ENCODE data around the gene SQOR. TPM values are rescaled to one million over a fixed set of nuclear protein-coding genes. Genes with fewer than 3 reads are reported as not detected.

The SQOR gene
- total RNA-seq, 1 donor = 122 TPM

GRCh38 chr15:45662375-45662774 lies 27.5 kb downstream of the SQOR start:
- no peak for TF ChIP-seq CTCF (IDR thresholded peaks at IDR 0.05; ENCODE audit: extremely low read depth, low read depth, low read length)
- Histone ChIP-seq H3K4me1 (ENCODE audit: insufficient read depth, low read length) (peaks cover 25% of the 10 kb centered on the region), H3K4me2 (ENCODE audit: insufficient read depth, low read length) (no peak overlapping the region), H3K27ac (ENCODE audit: low read depth, low read length) (no peak overlapping the region), H3K79me2 (ENCODE audit: insufficient read depth, low read length) (peaks cover 32% of the 10 kb centered on the region), H3K27me3 (ENCODE audit: insufficient read depth, low read length) (no peaks in the 10 kb centered on the region), H4K20me1 (ENCODE audit: insufficient read depth, low read length) (no peaks in the 10 kb centered on the region), H3K36me3 (ENCODE audit: insufficient read depth, low read length) (peaks cover 6% of the 10 kb centered on the region), H3K9me3 (ENCODE audit: low read depth, low read length) (no peaks in the 10 kb centered on the region), H2AFZ (ENCODE audit: low read length) (no peak overlapping the region), H3K4me3 (ENCODE audit: insufficient read depth, low read length) (no peak overlapping the region)
- no peak for DNase-seq (ENCODE audit: insufficient read length, low spot score, missing footprints)

- peaks cover 25% of the 10 kb centered on the region for H3K4me1 ChIP-seq (ENCODE audit: insufficient read depth, low read length)
- no peak overlapping the region for H2AFZ ChIP-seq (ENCODE audit: low read length)
- H3K4me2 ChIP-seq (ENCODE audit: insufficient read depth, low read length) = peak overlapping the region; percentile 21
- peak; percentile 86 for DNase-seq (ENCODE audit: insufficient read length, low spot score, missing footprints)
- peak overlapping the region; percentile 94 for H3K27ac ChIP-seq (ENCODE audit: low read depth, low read length)
- H3K79me2 ChIP-seq (ENCODE audit: insufficient read depth, low read length) = peaks cover 13% of the 10 kb centered on the region
- no peaks in the 10 kb centered on the region for H4K20me1 ChIP-seq (ENCODE audit: insufficient read depth, low read length)
- H3K4me3 ChIP-seq (ENCODE audit: insufficient read depth, low read length) = no peak overlapping the region
- H3K36me3 ChIP-seq (ENCODE audit: insufficient read depth, low read length) = peaks cover 6% of the 10 kb centered on the region
- H3K27me3 ChIP-seq (ENCODE audit: insufficient read depth, low read length) = no peaks in the 10 kb centered on the region
- no peaks in the 10 kb centered on the region for H3K9me3 ChIP-seq (ENCODE audit: low read depth, low read length)
- no peak for TF ChIP-seq CTCF (IDR thresholded peaks at IDR 0.05; ENCODE audit: extremely low read depth, low read depth, low read length)
These were observed 29.6 kb downstream of the SQOR start for GRCh38 chr15:45664451-45664850.

GRCh38 chr15:45665261-45665660 lies 30.4 kb downstream of the SQOR start:
- Histone ChIP-seq H3K36me3 (ENCODE audit: insufficient read depth, low read length) (peaks cover 6% of the 10 kb centered on the region), H3K4me1 (ENCODE audit: insufficient read depth, low read length) (peaks cover 21% of the 10 kb centered on the region), H3K4me3 (ENCODE audit: insufficient read depth, low read length) (no peak overlapping the region), H3K79me2 (ENCODE audit: insufficient read depth, low read length) (peaks cover 9% of the 10 kb centered on the region), H2AFZ (ENCODE audit: low read length) (no peak overlapping the region), H3K9me3 (ENCODE audit: low read depth, low read length) (no peaks in the 10 kb centered on the region), H3K27ac (ENCODE audit: low read depth, low read length) (peak overlapping the region; percentile 94), H3K4me2 (ENCODE audit: insufficient read depth, low read length) (peak overlapping the region; percentile 19), H4K20me1 (ENCODE audit: insufficient read depth, low read length) (no peaks in the 10 kb centered on the region), H3K27me3 (ENCODE audit: insufficient read depth, low read length) (no peaks in the 10 kb centered on the region)
- no peak for DNase-seq (ENCODE audit: insufficient read length, low spot score, missing footprints)
- no peak for TF ChIP-seq CTCF (IDR thresholded peaks at IDR 0.05; ENCODE audit: extremely low read depth, low read depth, low read length)

DNA sequence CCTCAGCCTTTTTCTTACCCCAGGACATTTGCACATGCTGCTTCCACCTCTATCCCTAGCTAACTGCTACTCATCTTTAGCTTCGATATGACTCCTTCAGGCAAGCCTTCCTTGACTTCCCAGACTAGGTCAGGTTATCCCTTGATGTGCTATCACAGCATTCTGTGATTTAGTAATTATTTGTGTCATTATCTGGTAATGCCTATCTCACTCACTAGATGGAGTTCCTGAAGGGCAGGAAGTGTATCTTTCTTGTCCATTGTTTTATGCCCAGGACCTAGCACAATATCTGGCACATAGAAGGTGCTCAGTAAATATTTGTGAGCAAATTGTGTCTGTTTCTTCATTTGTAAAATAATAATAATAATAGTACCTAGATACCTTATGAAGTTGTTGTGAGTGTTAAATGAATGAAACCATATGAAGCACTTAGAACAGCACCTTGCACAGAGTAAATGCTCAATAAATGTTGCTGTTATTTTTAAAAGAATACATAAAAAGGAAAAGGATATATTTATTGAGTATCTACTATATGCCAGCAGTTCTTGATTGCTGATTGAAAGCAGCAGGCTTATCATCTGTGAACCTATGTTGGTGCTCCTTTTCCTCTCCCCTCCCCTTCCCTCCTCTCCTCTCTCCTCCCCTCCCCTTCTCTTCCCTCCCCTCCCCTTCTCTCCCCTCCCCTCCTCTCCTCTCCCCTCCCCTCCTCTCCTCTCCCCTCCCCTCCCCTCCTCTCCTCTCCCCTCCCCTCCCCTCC lies 31.5 kb downstream of the SQOR start:
- TF ChIP-seq CTCF (IDR thresholded peaks at IDR 0.05; ENCODE audit: extremely low read depth, low read depth, low read length) = no peak
- Histone ChIP-seq H3K36me3 (ENCODE audit: insufficient read depth, low read length) (peaks cover 6% of the 10 kb centered on the region), H3K79me2 (ENCODE audit: insufficient read depth, low read length) (peaks cover 9% of the 10 kb centered on the region), H4K20me1 (ENCODE audit: insufficient read depth, low read length) (no peaks in the 10 kb centered on the region), H3K4me3 (ENCODE audit: insufficient read depth, low read length) (no peak overlapping the region), H3K9me3 (ENCODE audit: low read depth, low read length) (no peaks in the 10 kb centered on the region), H3K27me3 (ENCODE audit: insufficient read depth, low read length) (no peaks in the 10 kb centered on the region), H3K4me2 (ENCODE audit: insufficient read depth, low read length) (no peak overlapping the region), H2AFZ (ENCODE audit: low read length) (no peak overlapping the region), H3K27ac (ENCODE audit: low read depth, low read length) (peak overlapping the region; percentile 17), H3K4me1 (ENCODE audit: insufficient read depth, low read length) (peaks cover 15% of the 10 kb centered on the region)
- no peak for DNase-seq (ENCODE audit: insufficient read length, low spot score, missing footprints)

Measured in osteoblast (primary cell).